Measurements from ENCODE around the gene P2RY1. TPM values are rescaled to one million over a fixed set of nuclear protein-coding genes. Genes with fewer than 3 reads are reported as not detected.

The P2RY1 gene
- total and polyA plus RNA-seq, 10 donors, result 0.39 to 12.8 (median 5.2) TPM

DNA sequence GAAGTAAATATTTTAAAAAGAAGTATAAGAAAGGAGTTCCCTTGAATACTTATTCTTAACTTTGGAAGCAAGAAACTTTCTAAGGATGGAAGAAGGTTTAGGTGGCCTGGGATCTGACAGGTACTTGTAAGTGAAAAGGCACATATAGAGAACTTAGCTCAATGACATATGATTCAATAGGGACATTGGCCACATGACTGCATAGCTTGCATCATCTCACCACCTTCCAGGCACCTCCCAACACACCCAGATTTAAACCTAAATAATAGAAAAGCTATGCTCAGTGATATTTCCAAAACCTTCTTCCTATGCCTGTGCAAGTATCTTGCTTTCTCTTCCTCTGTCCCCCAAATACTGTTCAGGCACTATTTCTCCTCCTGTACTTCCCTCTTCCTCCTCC is 4.7 kb upstream of the P2RY1 start:
- Histone ChIP-seq H3K27me3 (replicated peaks in 1 of 7) (peaks cover 0 to 20% (median 8%) of the 10 kb centered on the region in 7 donors), H3K9me3 (no peaks in the 10 kb centered on the region), H3K4me1 (peaks cover 0 to 12% (median 11%) of the 10 kb centered on the region in 6 donors), H3K36me3 (no peaks in the 10 kb centered on the region), H3K27ac (no peak overlapping the region), H3K4me3 (no peak overlapping the region)
- TF ChIP-seq POLR2A (IDR thresholded peaks at IDR 0.05) (no peak), POLR2AphosphoS5 (IDR thresholded peaks at IDR 0.05) (no peak)
- TF ChIP-seq, protein P1, sequence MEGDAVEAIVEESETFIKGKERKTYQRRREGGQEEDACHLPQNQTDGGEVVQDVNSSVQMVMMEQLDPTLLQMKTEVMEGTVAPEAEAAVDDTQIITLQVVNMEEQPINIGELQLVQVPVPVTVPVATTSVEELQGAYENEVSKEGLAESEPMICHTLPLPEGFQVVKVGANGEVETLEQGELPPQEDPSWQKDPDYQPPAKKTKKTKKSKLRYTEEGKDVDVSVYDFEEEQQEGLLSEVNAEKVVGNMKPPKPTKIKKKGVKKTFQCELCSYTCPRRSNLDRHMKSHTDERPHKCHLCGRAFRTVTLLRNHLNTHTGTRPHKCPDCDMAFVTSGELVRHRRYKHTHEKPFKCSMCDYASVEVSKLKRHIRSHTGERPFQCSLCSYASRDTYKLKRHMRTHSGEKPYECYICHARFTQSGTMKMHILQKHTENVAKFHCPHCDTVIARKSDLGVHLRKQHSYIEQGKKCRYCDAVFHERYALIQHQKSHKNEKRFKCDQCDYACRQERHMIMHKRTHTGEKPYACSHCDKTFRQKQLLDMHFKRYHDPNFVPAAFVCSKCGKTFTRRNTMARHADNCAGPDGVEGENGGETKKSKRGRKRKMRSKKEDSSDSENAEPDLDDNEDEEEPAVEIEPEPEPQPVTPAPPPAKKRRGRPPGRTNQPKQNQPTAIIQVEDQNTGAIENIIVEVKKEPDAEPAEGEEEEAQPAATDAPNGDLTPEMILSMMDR (IDR thresholded peaks at IDR 0.05 in 8 of 11, conservative IDR thresholded peaks at IDR 0.05 in 3 of 11), result no peak
- intact Hi-C loops (cut with DNase I; ENCODE audit: low total_unique reads), result no loop called here
- no peak for DNase-seq

DNA sequence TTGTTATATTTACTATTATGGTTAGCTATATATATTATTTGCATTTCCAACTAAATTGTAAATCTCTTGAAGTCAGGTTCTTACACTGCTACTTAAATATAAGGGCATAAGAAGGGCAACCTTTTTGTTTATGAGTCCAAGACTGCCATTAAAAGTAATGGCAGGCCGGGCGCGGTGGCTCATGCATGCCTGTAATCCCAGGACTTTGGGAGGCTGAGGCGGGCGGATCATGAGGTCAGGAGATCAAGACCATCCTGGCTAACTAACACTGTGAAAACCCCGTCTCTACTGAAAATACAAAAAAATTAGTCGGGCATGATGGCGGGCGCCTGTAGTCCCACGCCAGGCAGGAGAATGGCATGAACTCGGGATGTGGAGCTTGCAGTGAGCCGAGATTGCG is 2.9 kb upstream of the P2RY1 start:
- WGBS, 5 donors, result 92 to 96% (median 96%) methylated on average over 13 of the region's 13 CpGs
- intact Hi-C loops (cut with DNase I; ENCODE audit: low total_unique reads), result no loop called here
- Histone ChIP-seq H3K36me3 (no peaks in the 10 kb centered on the region), H3K4me3 (no peak overlapping the region), H3K27ac (no peak overlapping the region), H3K9me3 (no peaks in the 10 kb centered on the region), H3K27me3 (replicated peaks in 1 of 7) (peaks cover 0 to 35% (median 12%) of the 10 kb centered on the region in 7 donors), H3K4me1 (peaks cover 0 to 30% (median 17%) of the 10 kb centered on the region in 6 donors)
- TF ChIP-seq, protein P1 (IDR thresholded peaks at IDR 0.05 in 8 of 11, conservative IDR thresholded peaks at IDR 0.05 in 3 of 11), result no peak
- no peak for TF ChIP-seq POLR2AphosphoS5 (IDR thresholded peaks at IDR 0.05)
- TF ChIP-seq POLR2A (IDR thresholded peaks at IDR 0.05), result no peak
- no peak for DNase-seq

DNA sequence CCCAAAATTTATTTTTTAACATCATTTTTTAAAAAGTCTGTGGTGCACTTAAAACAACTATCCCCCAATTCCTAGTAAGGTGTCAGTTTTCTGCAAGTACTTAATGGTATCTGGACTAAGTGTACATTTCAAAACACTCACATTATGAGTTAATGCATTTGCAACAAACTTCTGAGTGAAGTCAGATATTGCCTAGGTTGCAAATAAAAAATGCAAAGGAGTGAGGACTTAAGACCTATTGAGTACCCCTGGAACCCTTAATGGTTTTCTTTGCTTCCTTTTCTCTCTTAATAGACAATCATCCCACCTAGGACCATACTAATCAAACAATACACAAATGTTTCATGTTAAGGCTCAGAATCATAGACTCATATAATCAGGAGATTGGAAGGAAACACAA is 1.8 kb upstream of the P2RY1 start:
- H3K4me3 ChIP-seq, result no peak overlapping the region
- no peaks in the 10 kb centered on the region for H3K36me3 ChIP-seq
- no peak for DNase-seq
- peaks cover 0 to 30% (median 17%) of the 10 kb centered on the region in 6 donors for H3K4me1 ChIP-seq
- intact Hi-C loops (cut with DNase I; ENCODE audit: low total_unique reads), result no loop called here
- no peak overlapping the region for H3K27ac ChIP-seq
- peaks cover 0 to 35% (median 12%) of the 10 kb centered on the region in 7 donors for H3K27me3 ChIP-seq (replicated peaks in 1 of 7)
- TF ChIP-seq POLR2A (IDR thresholded peaks at IDR 0.05) (no peak), POLR2AphosphoS5 (IDR thresholded peaks at IDR 0.05) (no peak)
- TF ChIP-seq, protein P1 (IDR thresholded peaks at IDR 0.05 in 8 of 11, conservative IDR thresholded peaks at IDR 0.05 in 3 of 11), result no peak
- no peaks in the 10 kb centered on the region for H3K9me3 ChIP-seq

DNA sequence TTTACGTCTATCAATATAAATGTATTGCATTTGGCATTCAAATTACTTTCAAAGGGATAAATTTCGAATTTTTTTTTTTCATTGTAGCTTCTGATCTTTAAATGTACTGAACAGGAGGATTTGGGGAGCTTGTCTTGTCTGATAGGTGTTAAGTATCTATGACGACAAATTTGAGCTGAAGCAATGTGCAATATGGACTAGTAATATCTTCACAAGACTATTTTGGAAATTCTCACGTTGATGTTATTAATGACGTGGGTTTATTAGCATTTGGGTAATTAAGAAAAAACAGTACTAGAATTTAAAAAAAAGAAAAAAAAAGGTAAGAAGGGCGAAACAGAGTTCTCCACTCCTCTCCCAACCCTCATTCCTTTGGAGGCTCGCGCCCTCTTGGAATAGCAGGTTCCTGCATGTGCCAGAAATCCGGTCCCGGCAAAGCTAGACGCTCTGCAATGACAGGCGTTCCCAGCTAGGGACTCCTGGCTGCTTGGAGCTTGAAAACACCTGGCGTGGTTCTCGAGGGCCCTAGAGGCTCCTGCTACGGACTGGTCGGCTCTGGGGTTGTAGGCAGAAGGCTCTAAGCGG is 648 bp upstream of the P2RY1 start:
- Histone ChIP-seq H3K27ac (peak overlapping the region in 6 of 8 donors; percentile 61 to 84 (median 75)), H3K9me3 (no peaks in the 10 kb centered on the region), H3K36me3 (no peaks in the 10 kb centered on the region), H3K27me3 (replicated peaks in 1 of 7) (peaks cover 0 to 35% (median 12%) of the 10 kb centered on the region in 7 donors), H3K4me3 (peak overlapping the region; percentile 59 to 86 (median 71)), H3K4me1 (peaks cover 0 to 30% (median 17%) of the 10 kb centered on the region in 6 donors)
- intact Hi-C loops (cut with DNase I; ENCODE audit: low total_unique reads), result no loop called here
- no peak for DNase-seq
- TF ChIP-seq POLR2A (IDR thresholded peaks at IDR 0.05) (no peak), POLR2AphosphoS5 (IDR thresholded peaks at IDR 0.05) (no peak)
- TF ChIP-seq, protein P1 (IDR thresholded peaks at IDR 0.05 in 8 of 11, conservative IDR thresholded peaks at IDR 0.05 in 3 of 11), result no peak
- 12 to 16% (median 12%) methylated on average over 14 to 17 of the region's 17 CpGs for WGBS, 5 donors

Data from spleen (tissue), 11 donors.